Peyer's patch (tissue), 4 donors: Measurements from ENCODE around the gene MON1A. TPM values are rescaled to one million over a fixed set of nuclear protein-coding genes. Genes with fewer than 3 reads are reported as not detected.

Experiments used
- DNase-seq, 3 donors: peaks; one replicate each; pipeline ENCODE4 v3.0.0-alpha.2; 2017 to 2019
- H3K27ac ChIP-seq, 4 donors: fragments of 200-600 bp; sonication (generic); one replicate each; pipeline ENCODE4 v1.5.1; 2016 to 2019
- H3K27me3 ChIP-seq, 2 donors: fragments of 200-600 bp; sonication (generic); one replicate each; pipeline ENCODE4 v1.5.1; 2019
- H3K36me3 ChIP-seq, 3 donors: fragments of 200-600 bp; sonication (generic); one replicate each; pipeline ENCODE4 v1.5.1; 2016 to 2019
- H3K4me1 ChIP-seq, 4 donors: fragments of 200-600 bp; sonication (generic); one replicate each; pipeline ENCODE4 v1.5.1; 2016 to 2019
- H3K4me3 ChIP-seq, 4 donors: fragments of 200-600 bp; sonication (generic); 1 replicate in 3 of 4; 2 replicates in 1 of 4; pipeline ENCODE4 v1.5.1; 2016 to 2019; ENCODE audit warnings: mild to moderate bottlenecking in 1 of 4
- H3K9me3 ChIP-seq, 4 donors: fragments of 200-600 bp; sonication (generic); one replicate each; pipeline ENCODE4 v1.5.1; 2016 to 2019; ENCODE audit warnings: mild to moderate bottlenecking in 1 of 4
- CTCF ChIP-seq, 6 experiments: fragments of 450-650 bp in 4 of 6; fragments of 200-600 bp in 2 of 6; sonication (generic) in 1 of 6; IDR thresholded peaks; one replicate each; pipeline ENCODE4 v1.5.1; 2017 to 2019; ENCODE audit warnings: antibody characterized with exemption in 6 of 6, mild to moderate bottlenecking in 3 of 6, moderate library complexity in 1 of 6
- POLR2A ChIP-seq, 2 donors: fragments of 450-650 bp; IDR thresholded peaks; one replicate each; pipeline ENCODE4 v1.5.1; 2017; ENCODE audit warnings: antibody characterized with exemption in 2 of 2, mild to moderate bottlenecking in 2 of 2, moderate library complexity in 2 of 2
- total RNA-seq, 4 donors: library from RNA; depleted of rRNA; stranded (reverse); fragments of >200 nt; gene quantifications; one replicate each; pipeline ENCODE4 v1.1.0, GENCODE V29; 2016

The MON1A gene
- total RNA-seq = 10 to 100 TPM; 19.0 to 32.3 (median 22.5) TPM

- H3K4me3 ChIP-seq = peak within 1 kb of the TSS; percentile 84 to 97 (median 92)
- H3K36me3 ChIP-seq = no peaks in the 10 kb centered on the region
- no peaks in the 10 kb centered on the region for H3K9me3 ChIP-seq
- H3K27ac ChIP-seq = peak within 1 kb of the TSS; percentile 78 to 96 (median 88)
- H3K4me1 ChIP-seq = peaks cover 0 to 28% (median 9%) of the 10 kb centered on the region in 4 donors
- TF ChIP-seq POLR2A (IDR thresholded peaks at IDR 0.05) (peak; percentile 70 to 83), CTCF (IDR thresholded peaks at IDR 0.05) (peak in 4 of 6 experiments; percentile 24 to 48 (median 27))
- DNase-seq = peak; percentile 90 to 99 (median 98)
- H3K27me3 ChIP-seq = no peaks in the 10 kb centered on the region
Measured at GRCh38 chr3:49929291-49930167, at the start of gene MON1A. Gene MON1A (minus strand): TSS chr3:49929811. CDS start chr3:49913346, 16,465 bp downstream.

- H3K27me3 ChIP-seq = no peaks in the 10 kb centered on the region
- no peak for TF ChIP-seq CTCF (IDR thresholded peaks at IDR 0.05)
- no peak for TF ChIP-seq POLR2A (IDR thresholded peaks at IDR 0.05)
- no peak for DNase-seq
- H3K4me3 ChIP-seq = no peak overlapping the region
- peaks cover 0 to 69% (median 0%) of the 10 kb centered on the region in 3 donors for H3K36me3 ChIP-seq
- H3K9me3 ChIP-seq = no peaks in the 10 kb centered on the region
- H3K4me1 ChIP-seq = no peaks in the 10 kb centered on the region
- H3K27ac ChIP-seq = no peak overlapping the region
Measured at GRCh38 chr3:49976942-49977341, 47.3 kb upstream of the MON1A start.

GRCh38 chr3:49972656-49973055, 43.0 kb upstream of the MON1A start:
- no peak for DNase-seq
- TF ChIP-seq POLR2A (IDR thresholded peaks at IDR 0.05) = no peak
- no peak for TF ChIP-seq CTCF (IDR thresholded peaks at IDR 0.05)
- Histone ChIP-seq H3K4me3 (no peak overlapping the region), H3K36me3 (peaks cover 0 to 65% (median 0%) of the 10 kb centered on the region in 3 donors), H3K27me3 (no peaks in the 10 kb centered on the region), H3K9me3 (no peaks in the 10 kb centered on the region), H3K27ac (no peak overlapping the region), H3K4me1 (no peaks in the 10 kb centered on the region)

GRCh38 chr3:49968346-49968745, 38.7 kb upstream of the MON1A start:
- no peaks in the 10 kb centered on the region for H3K27me3 ChIP-seq
- peaks cover 0 to 38% (median 0%) of the 10 kb centered on the region in 3 donors for H3K36me3 ChIP-seq
- H3K4me1 ChIP-seq = no peaks in the 10 kb centered on the region
- TF ChIP-seq POLR2A (IDR thresholded peaks at IDR 0.05) (no peak), CTCF (IDR thresholded peaks at IDR 0.05) (no peak)
- H3K27ac ChIP-seq = peak overlapping the region in 1 of 4 donors; percentile 9
- peak in 1 of 3 donors; percentile 50 for DNase-seq
- no peak overlapping the region for H3K4me3 ChIP-seq
- H3K9me3 ChIP-seq = no peaks in the 10 kb centered on the region

- peaks cover 0 to 38% (median 0%) of the 10 kb centered on the region in 3 donors for H3K36me3 ChIP-seq
- H3K9me3 ChIP-seq = no peaks in the 10 kb centered on the region
- no peak for DNase-seq
- no peak overlapping the region for H3K4me3 ChIP-seq
- no peak overlapping the region for H3K27ac ChIP-seq
- no peaks in the 10 kb centered on the region for H3K27me3 ChIP-seq
- TF ChIP-seq CTCF (IDR thresholded peaks at IDR 0.05) (no peak), POLR2A (IDR thresholded peaks at IDR 0.05) (no peak)
- H3K4me1 ChIP-seq = no peaks in the 10 kb centered on the region
Measured at GRCh38 chr3:49967291-49967690, 37.7 kb upstream of the MON1A start.
